NOMO-1 treated with DMSO at 0.1 percent for 48 hours (cell line): ENCODE results near the gene ADPRHL1.
"Not testable (repeated sequence)": the region's sequence is repeated elsewhere in the genome, so short reads cannot be mapped to it uniquely, and the experiment has no call there.

ENCODE experiments used
- DNase-seq: peaks from one replicate; lab custom pipeline; 2025; ENCODE audit not compliant: unreplicated experiment; lab: John Stamatoyannopoulos, UW

The ADPRHL1 gene

GRCh38 chr13:113479179-113479578, 25.9 kb upstream of the ADPRHL1 start:
- DNase-seq, result no peak

- no peak for DNase-seq
These were observed 24.4 kb upstream of the ADPRHL1 start for GRCh38 chr13:113477724-113478123.

GRCh38 chr13:113476811-113477210, 23.5 kb upstream of the ADPRHL1 start:
- no peak for DNase-seq

- no peak for DNase-seq
These were observed 22.6 kb upstream of the ADPRHL1 start for GRCh38 chr13:113475911-113476310.

- no peak for DNase-seq
These were observed 22.0 kb upstream of the ADPRHL1 start for GRCh38 chr13:113475280-113475679.

- peak; percentile 81 for DNase-seq
These were observed 20.9 kb upstream of the ADPRHL1 start for GRCh38 chr13:113474179-113474578.

GRCh38 chr13:113472355-113473025, 19.2 kb upstream of the ADPRHL1 start:
- DNase-seq, result no peak

- no peak for DNase-seq
These were observed 18.6 kb upstream of the ADPRHL1 start for GRCh38 chr13:113471844-113472243.

- DNase-seq, result not testable (repeated sequence)
These were observed 17.4 kb upstream of the ADPRHL1 start for GRCh38 chr13:113470635-113471163.

- DNase-seq, result no peak
These were observed 16.8 kb upstream of the ADPRHL1 start for GRCh38 chr13:113470073-113470472.

- no peak for DNase-seq
These were observed 16.3 kb upstream of the ADPRHL1 start for GRCh38 chr13:113469582-113469981.

GRCh38 chr13:113468472-113469201, 15.3 kb upstream of the ADPRHL1 start:
- no peak for DNase-seq

- no peak for DNase-seq
These were observed 14.7 kb upstream of the ADPRHL1 start for GRCh38 chr13:113468029-113468428.

GRCh38 chr13:113466383-113466782, 13.1 kb upstream of the ADPRHL1 start:
- no peak for DNase-seq

GRCh38 chr13:113465300-113465699, 12.0 kb upstream of the ADPRHL1 start:
- DNase-seq, result no peak

- no peak for DNase-seq
These were observed 11.2 kb upstream of the ADPRHL1 start for GRCh38 chr13:113464476-113464875.

- no peak for DNase-seq
These were observed 7.9 kb upstream of the ADPRHL1 start for GRCh38 chr13:113461022-113461751.

- no peak for DNase-seq
These were observed 7.3 kb upstream of the ADPRHL1 start for GRCh38 chr13:113460599-113460998.

GRCh38 chr13:113460064-113460555, 6.8 kb upstream of the ADPRHL1 start:
- DNase-seq, result no peak

GRCh38 chr13:113458253-113459065, 5.2 kb upstream of the ADPRHL1 start:
- DNase-seq, result no peak

GRCh38 chr13:113457510-113457909, 4.2 kb upstream of the ADPRHL1 start:
- DNase-seq, result no peak
